Measurements from ENCODE around the gene ARHGAP24. TPM values are rescaled to one million over a fixed set of nuclear protein-coding genes. Genes with fewer than 3 reads are reported as not detected.

ARHGAP24 gene
- total RNA-seq, 3 donors from 2014 or later: 20.6 to 60.2 (median 37.2) TPM

DNA sequence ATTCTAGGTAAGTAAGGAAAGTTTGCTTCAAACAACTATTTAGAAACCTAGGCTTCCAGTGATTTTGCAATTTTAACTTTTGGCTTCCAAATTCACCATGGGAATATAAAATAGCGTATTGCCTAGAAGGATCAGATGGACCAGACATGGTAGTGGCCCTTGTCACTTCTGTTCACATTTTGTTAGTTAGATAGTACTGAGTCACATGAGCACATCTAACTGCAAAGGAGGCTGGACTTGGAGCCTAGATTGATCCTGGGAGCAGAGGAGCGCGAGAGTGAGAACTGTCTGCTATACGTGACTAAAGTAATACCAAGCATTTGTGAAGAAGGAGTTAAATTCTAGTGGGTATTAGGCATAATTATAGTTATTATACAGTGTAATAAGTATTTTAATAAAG is 102.4 kb downstream of the ARHGAP24 start:
- no peak for DNase-seq (ENCODE audit: low spot score in 2 of 2)
- H3K27ac ChIP-seq: no peak overlapping the region
- H3K36me3 ChIP-seq: no peaks in the 10 kb centered on the region
- intact Hi-C loops (cut with DNase I; ENCODE audit: low total_unique reads): no loop called here
- no peaks in the 10 kb centered on the region for H3K4me1 ChIP-seq
- no peak overlapping the region for H3K4me3 ChIP-seq
- TF ChIP-seq POLR2AphosphoS5 (IDR thresholded peaks at IDR 0.05) (no peak), POLR2A (IDR thresholded peaks at IDR 0.05) (no peak)
- TF ChIP-seq, protein P1, sequence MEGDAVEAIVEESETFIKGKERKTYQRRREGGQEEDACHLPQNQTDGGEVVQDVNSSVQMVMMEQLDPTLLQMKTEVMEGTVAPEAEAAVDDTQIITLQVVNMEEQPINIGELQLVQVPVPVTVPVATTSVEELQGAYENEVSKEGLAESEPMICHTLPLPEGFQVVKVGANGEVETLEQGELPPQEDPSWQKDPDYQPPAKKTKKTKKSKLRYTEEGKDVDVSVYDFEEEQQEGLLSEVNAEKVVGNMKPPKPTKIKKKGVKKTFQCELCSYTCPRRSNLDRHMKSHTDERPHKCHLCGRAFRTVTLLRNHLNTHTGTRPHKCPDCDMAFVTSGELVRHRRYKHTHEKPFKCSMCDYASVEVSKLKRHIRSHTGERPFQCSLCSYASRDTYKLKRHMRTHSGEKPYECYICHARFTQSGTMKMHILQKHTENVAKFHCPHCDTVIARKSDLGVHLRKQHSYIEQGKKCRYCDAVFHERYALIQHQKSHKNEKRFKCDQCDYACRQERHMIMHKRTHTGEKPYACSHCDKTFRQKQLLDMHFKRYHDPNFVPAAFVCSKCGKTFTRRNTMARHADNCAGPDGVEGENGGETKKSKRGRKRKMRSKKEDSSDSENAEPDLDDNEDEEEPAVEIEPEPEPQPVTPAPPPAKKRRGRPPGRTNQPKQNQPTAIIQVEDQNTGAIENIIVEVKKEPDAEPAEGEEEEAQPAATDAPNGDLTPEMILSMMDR (IDR thresholded peaks at IDR 0.05): no peak
- no peaks in the 10 kb centered on the region for H3K9me3 ChIP-seq
- no peaks in the 10 kb centered on the region for H3K27me3 ChIP-seq

- no peak for DNase-seq (ENCODE audit: low spot score in 2 of 2)
- H3K36me3 ChIP-seq: no peaks in the 10 kb centered on the region
- H3K9me3 ChIP-seq: no peaks in the 10 kb centered on the region
- intact Hi-C loops (cut with DNase I; ENCODE audit: low total_unique reads): no loop called here
- no peak for TF ChIP-seq POLR2A (IDR thresholded peaks at IDR 0.05)
- TF ChIP-seq, protein P1 (IDR thresholded peaks at IDR 0.05): no peak
- H3K4me1 ChIP-seq: no peaks in the 10 kb centered on the region
- no peak overlapping the region for H3K27ac ChIP-seq
- no peaks in the 10 kb centered on the region for H3K27me3 ChIP-seq
- no peak overlapping the region for H3K4me3 ChIP-seq
These were observed 105.0 kb downstream of the ARHGAP24 start for GRCh38 chr4:85579942-85580341.

DNA sequence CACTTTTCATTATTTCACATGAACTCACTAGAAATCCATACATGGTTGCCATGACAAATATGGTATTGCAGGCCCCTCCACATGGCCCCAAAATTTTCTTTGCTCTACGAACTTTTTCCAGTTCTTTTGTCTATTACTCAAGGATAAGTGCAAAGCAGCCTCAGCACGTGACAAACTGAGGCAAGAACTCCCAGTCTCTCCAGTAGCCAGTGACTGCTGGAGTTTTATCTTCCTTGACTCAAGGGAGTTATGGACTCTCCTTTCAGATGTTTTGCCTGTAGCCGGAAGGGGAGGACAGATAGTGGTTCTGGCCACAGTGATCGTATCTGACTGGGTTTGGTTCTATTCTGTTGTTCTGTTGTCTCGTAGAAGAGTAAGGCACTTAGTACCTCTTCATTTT is 105.5 kb downstream of the ARHGAP24 start:
- Histone ChIP-seq H3K27ac (no peak overlapping the region), H3K27me3 (no peaks in the 10 kb centered on the region), H3K36me3 (no peaks in the 10 kb centered on the region), H3K4me1 (no peaks in the 10 kb centered on the region), H3K4me3 (no peak overlapping the region), H3K9me3 (no peaks in the 10 kb centered on the region)
- intact Hi-C loops (cut with DNase I; ENCODE audit: low total_unique reads): no loop called here
- DNase-seq (ENCODE audit: low spot score in 2 of 2): no peak
- TF ChIP-seq, protein P1 (IDR thresholded peaks at IDR 0.05): no peak
- no peak for TF ChIP-seq POLR2A (IDR thresholded peaks at IDR 0.05)
- no peak for TF ChIP-seq POLR2AphosphoS5 (IDR thresholded peaks at IDR 0.05)

DNA sequence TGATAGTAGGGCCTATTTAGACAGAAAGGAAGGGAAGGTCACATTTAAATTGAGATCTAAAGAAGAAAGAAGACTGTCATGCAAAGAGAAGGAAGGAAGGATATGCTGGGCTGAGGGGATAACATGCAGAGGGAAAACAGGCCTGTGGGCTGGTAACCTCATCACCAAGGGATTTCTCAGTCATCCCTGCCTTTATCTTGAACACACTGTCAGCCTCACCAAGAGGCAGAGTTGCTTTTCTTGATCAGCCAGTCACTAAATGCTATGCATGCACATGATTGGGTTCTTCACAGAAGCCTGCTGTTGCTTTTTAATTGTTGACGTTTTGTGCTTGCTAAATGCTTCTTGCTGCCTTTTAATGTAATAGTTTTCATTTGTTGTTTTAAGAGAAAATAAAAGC is 113.0 kb downstream of the ARHGAP24 start:
- no peaks in the 10 kb centered on the region for H3K27me3 ChIP-seq
- H3K36me3 ChIP-seq: no peaks in the 10 kb centered on the region
- TF ChIP-seq, protein P1 (IDR thresholded peaks at IDR 0.05): no peak
- no peak for TF ChIP-seq POLR2A (IDR thresholded peaks at IDR 0.05)
- no peak for TF ChIP-seq POLR2AphosphoS5 (IDR thresholded peaks at IDR 0.05)
- H3K9me3 ChIP-seq: no peaks in the 10 kb centered on the region
- no peak overlapping the region for H3K27ac ChIP-seq
- no peaks in the 10 kb centered on the region for H3K4me1 ChIP-seq
- intact Hi-C loops (cut with DNase I; ENCODE audit: low total_unique reads): no loop called here
- no peak for DNase-seq (ENCODE audit: low spot score in 2 of 2)
- no peak overlapping the region for H3K4me3 ChIP-seq

DNA sequence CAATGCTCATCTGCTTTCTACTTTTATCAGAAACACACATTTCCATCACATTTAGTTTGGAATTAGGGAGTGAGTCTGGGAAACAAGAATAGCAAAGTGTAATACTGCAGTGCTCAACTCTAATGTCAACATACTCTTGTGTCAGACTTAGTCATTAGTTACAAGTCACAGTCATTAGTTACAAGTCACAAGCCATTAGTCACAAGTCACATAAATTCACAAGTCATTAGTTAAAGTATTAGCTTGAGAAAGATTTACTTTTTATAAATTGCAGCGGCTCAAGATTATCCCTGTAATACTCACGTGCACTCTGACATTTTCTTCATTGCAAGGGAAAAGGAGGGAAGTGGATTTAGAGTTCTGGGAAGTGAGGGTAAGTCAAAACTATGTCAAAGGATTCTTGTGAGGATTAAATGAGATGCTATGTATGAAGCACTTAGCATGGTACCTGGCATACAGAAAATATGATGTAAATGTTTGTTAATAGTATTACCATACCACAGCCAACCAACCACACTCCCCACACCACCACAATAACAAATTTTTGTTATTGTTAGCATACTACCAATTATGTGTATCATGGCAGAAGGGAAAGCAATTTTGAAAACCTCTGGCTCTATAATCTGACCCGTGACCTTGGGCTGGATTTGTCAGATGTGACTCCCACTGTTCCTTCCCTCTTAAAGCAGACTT is 116.6 kb downstream of the ARHGAP24 start:
- Histone ChIP-seq H3K27ac (no peak overlapping the region), H3K27me3 (no peaks in the 10 kb centered on the region), H3K4me1 (no peaks in the 10 kb centered on the region), H3K9me3 (no peaks in the 10 kb centered on the region), H3K36me3 (no peaks in the 10 kb centered on the region), H3K4me3 (no peak overlapping the region)
- DNase-seq (ENCODE audit: low spot score in 2 of 2): no peak
- TF ChIP-seq POLR2A (IDR thresholded peaks at IDR 0.05) (no peak), POLR2AphosphoS5 (IDR thresholded peaks at IDR 0.05) (no peak)
- TF ChIP-seq, protein P1 (IDR thresholded peaks at IDR 0.05): no peak
- intact Hi-C loops (cut with DNase I; ENCODE audit: low total_unique reads): no loop called here

Data from breast epithelium (tissue), 4 donors.